ENCODE measurements around the gene AUH.

- no peak for TF ChIP-seq EZH2phosphoT487 (IDR thresholded peaks at IDR 0.05; ENCODE audit: insufficient read depth, low read depth)
- no peak for TF ChIP-seq EZH2 (IDR thresholded peaks at IDR 0.05; ENCODE audit: insufficient read depth, poor library complexity, severe bottlenecking)
Measured at GRCh38 chr9:91384954-91385353, 23.2 kb upstream of the AUH start.
